SK-N-SH treated with all-trans-retinoic acid at 6 μM for 48 hours (cell line): Measurements from ENCODE around the gene AGPAT4.

Experiments
- ATAC-seq: fragments of 200-7000 bp; cut with Tn5 transposase; 3 replicates; pipeline ENCODE4 v1.9.1; 2020; ENCODE audit warnings: mild to moderate bottlenecking, moderate library complexity
- ARNTL ChIP-seq: fragments of 450-650 bp; formaldehyde crosslinking; IDR thresholded peaks from 2 replicates; pipeline ENCODE4 v1.5.0; 2020; ENCODE audit warnings: low read depth, mild to moderate bottlenecking, moderate library complexity, borderline replicate concordance
- CSDC2 ChIP-seq: fragments of 250-450 bp; sonication (Bioruptor Pico); IDR thresholded peaks from 2 replicates; pipeline ENCODE4 v1.5.0; 2020; ENCODE audit warnings: mild to moderate bottlenecking, moderate library complexity
- ESRRG ChIP-seq: fragments of 250-450 bp; sonication (Bioruptor Pico); IDR thresholded peaks from 2 replicates; pipeline ENCODE4 v1.6.1; 2021; ENCODE audit warnings: mild to moderate bottlenecking
- GLIS3 ChIP-seq: fragments of 250-450 bp; sonication (Bioruptor Pico); IDR thresholded peaks from 2 replicates; pipeline ENCODE4 v1.5.0; 2020; ENCODE audit warnings: mild to moderate bottlenecking, moderate library complexity
- ISL1 ChIP-seq: fragments of 250-450 bp; sonication (Bioruptor Pico); IDR thresholded peaks from 2 replicates; pipeline ENCODE4 v2.1.2; 2022; ENCODE audit warnings: mild to moderate bottlenecking, moderate library complexity
- OSR1 ChIP-seq: fragments of 250-450 bp; sonication (Bioruptor Pico); IDR thresholded peaks from 2 replicates; pipeline ENCODE4 v1.8.0; 2022; ENCODE audit warnings: moderate library complexity, mild to moderate bottlenecking, inconsistent platforms
- PPARA ChIP-seq: fragments of 250-450 bp; sonication (Bioruptor Pico); IDR thresholded peaks from 2 replicates; pipeline ENCODE4 v1.5.0; 2020; ENCODE audit warnings: mild to moderate bottlenecking, borderline replicate concordance
- RARB ChIP-seq: fragments of 250-450 bp; sonication (Bioruptor Pico); IDR thresholded peaks from 2 replicates; pipeline ENCODE4 v1.8.0; 2021; ENCODE audit warnings: mild to moderate bottlenecking, moderate library complexity
- SNAI2 ChIP-seq: fragments of 250-450 bp; sonication (Bioruptor Pico); IDR thresholded peaks from 2 replicates; pipeline ENCODE4 v1.5.0; 2020; ENCODE audit warnings: mild to moderate bottlenecking, moderate library complexity
- TCF4 ChIP-seq: fragments of 250-450 bp; sonication (Bioruptor Pico); IDR thresholded peaks from 2 replicates; pipeline ENCODE4 v1.8.0; 2021; ENCODE audit warnings: mild to moderate bottlenecking, moderate library complexity, borderline replicate concordance
- TOX ChIP-seq: fragments of 250-450 bp; sonication (Bioruptor Pico); IDR thresholded peaks from 2 replicates; pipeline ENCODE4 v1.8.0; 2021; ENCODE audit warnings: mild to moderate bottlenecking, moderate library complexity, borderline replicate concordance
- ZC3H10 ChIP-seq: fragments of 250-450 bp; sonication (Bioruptor Pico); IDR thresholded peaks from 2 replicates; pipeline ENCODE4 v1.5.1; 2021; ENCODE audit warnings: mild to moderate bottlenecking, moderate library complexity
- ZFP3 ChIP-seq: fragments of 250-450 bp; sonication (Bioruptor Pico); IDR thresholded peaks from 2 replicates; pipeline ENCODE4 v1.5.0; 2020; ENCODE audit warnings: mild to moderate bottlenecking, moderate library complexity
- ZFP30 ChIP-seq: fragments of 450-650 bp; formaldehyde crosslinking; IDR thresholded peaks from 2 replicates; pipeline ENCODE4 v1.5.0; 2022; ENCODE audit warnings: mild to moderate bottlenecking, moderate library complexity
- ZNF565 ChIP-seq: fragments of 450-650 bp; formaldehyde crosslinking; conservative IDR thresholded peaks from 2 replicates; pipeline ENCODE4 v1.5.0; 2020; ENCODE audit warnings: low read depth, mild to moderate bottlenecking, moderate library complexity
- ZNF70 ChIP-seq: fragments of 450-650 bp; formaldehyde crosslinking; IDR thresholded peaks from 2 replicates; pipeline ENCODE4 v1.5.0; 2020; ENCODE audit warnings: mild to moderate bottlenecking, moderate library complexity
- ZNF8 ChIP-seq: fragments of 450-650 bp; formaldehyde crosslinking; IDR thresholded peaks from 2 replicates; pipeline ENCODE4 v1.5.0; 2020; ENCODE audit warnings: mild to moderate bottlenecking, moderate library complexity
- TF ChIP-seq, protein P1 (sequence below): fragments of 250-450 bp; sonication (Bioruptor Pico); IDR thresholded peaks from 2 replicates; pipeline ENCODE4 v1.5.1; 2021; ENCODE audit warnings: mild to moderate bottlenecking, moderate library complexity
- TF ChIP-seq, protein P2 (sequence below): fragments of 250-450 bp; sonication (Bioruptor Pico); IDR thresholded peaks from 2 replicates; pipeline ENCODE4 v1.8.0; 2020; ENCODE audit warnings: mild to moderate bottlenecking, moderate library complexity, borderline replicate concordance
- TF ChIP-seq, protein P3 (sequence below): fragments of 250-450 bp; sonication (Bioruptor Pico); IDR thresholded peaks from 2 replicates; pipeline ENCODE4 v1.5.1; 2020; ENCODE audit warnings: low read depth, mild to moderate bottlenecking, moderate library complexity
- TF ChIP-seq, protein P4 (sequence below): fragments of 250-450 bp; sonication (Bioruptor Pico); IDR thresholded peaks from 2 replicates; pipeline ENCODE4 v1.8.0; 2021; ENCODE audit warnings: low read depth, mild to moderate bottlenecking, moderate library complexity, borderline replicate concordance
- TF ChIP-seq, protein P5 (sequence below): fragments of 250-450 bp; sonication (Bioruptor Pico); IDR thresholded peaks from 2 replicates; pipeline ENCODE4 v1.5.0; 2020; ENCODE audit warnings: mild to moderate bottlenecking, moderate library complexity

The AGPAT4 gene

DNA sequence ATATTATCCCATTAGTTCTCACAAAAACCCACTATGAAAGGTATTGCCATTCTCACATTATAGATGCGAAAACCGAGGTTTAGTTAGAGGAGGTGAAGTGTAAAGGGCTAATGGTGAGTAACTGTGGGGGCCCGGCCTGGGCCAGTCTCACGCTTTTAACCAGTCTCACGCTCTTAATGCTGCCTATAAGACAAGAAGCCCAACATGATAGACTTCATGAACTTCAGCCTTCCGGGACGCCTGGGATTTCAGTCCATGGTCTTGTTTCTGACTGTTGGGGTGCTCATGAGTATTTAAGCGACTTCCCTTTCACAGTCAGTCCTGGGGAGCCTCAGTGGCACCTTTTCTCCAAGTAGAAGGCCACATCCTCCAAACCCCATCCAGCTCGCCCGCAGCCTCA, 31.7 kb downstream of the AGPAT4 start:
- ATAC-seq = no peak
- TF ChIP-seq RARB (CRISPR knock-in tag) = no peak
- TF ChIP-seq OSR1 (CRISPR knock-in tag) = no peak
- no peak for TF ChIP-seq PPARA
- TF ChIP-seq, protein P1, sequence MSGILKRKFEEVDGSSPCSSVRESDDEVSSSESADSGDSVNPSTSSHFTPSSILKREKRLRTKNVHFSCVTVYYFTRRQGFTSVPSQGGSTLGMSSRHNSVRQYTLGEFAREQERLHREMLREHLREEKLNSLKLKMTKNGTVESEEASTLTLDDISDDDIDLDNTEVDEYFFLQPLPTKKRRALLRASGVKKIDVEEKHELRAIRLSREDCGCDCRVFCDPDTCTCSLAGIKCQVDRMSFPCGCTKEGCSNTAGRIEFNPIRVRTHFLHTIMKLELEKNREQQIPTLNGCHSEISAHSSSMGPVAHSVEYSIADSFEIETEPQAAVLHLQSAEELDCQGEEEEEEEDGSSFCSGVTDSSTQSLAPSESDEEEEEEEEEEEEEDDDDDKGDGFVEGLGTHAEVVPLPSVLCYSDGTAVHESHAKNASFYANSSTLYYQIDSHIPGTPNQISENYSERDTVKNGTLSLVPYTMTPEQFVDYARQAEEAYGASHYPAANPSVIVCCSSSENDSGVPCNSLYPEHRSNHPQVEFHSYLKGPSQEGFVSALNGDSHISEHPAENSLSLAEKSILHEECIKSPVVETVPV (CRISPR knock-in tag) = no peak
- TF ChIP-seq, protein P2, sequence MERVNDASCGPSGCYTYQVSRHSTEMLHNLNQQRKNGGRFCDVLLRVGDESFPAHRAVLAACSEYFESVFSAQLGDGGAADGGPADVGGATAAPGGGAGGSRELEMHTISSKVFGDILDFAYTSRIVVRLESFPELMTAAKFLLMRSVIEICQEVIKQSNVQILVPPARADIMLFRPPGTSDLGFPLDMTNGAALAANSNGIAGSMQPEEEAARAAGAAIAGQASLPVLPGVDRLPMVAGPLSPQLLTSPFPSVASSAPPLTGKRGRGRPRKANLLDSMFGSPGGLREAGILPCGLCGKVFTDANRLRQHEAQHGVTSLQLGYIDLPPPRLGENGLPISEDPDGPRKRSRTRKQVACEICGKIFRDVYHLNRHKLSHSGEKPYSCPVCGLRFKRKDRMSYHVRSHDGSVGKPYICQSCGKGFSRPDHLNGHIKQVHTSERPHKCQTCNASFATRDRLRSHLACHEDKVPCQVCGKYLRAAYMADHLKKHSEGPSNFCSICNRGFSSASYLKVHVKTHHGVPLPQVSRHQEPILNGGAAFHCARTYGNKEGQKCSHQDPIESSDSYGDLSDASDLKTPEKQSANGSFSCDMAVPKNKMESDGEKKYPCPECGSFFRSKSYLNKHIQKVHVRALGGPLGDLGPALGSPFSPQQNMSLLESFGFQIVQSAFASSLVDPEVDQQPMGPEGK (CRISPR knock-in tag) = no peak
- no peak for TF ChIP-seq ZNF70 (CRISPR knock-in tag)
- no peak for TF ChIP-seq ZNF565
- TF ChIP-seq TOX (CRISPR knock-in tag) = no peak
- TF ChIP-seq ZFP3 (CRISPR knock-in tag) = no peak
- TF ChIP-seq ZFP30 = no peak

DNA sequence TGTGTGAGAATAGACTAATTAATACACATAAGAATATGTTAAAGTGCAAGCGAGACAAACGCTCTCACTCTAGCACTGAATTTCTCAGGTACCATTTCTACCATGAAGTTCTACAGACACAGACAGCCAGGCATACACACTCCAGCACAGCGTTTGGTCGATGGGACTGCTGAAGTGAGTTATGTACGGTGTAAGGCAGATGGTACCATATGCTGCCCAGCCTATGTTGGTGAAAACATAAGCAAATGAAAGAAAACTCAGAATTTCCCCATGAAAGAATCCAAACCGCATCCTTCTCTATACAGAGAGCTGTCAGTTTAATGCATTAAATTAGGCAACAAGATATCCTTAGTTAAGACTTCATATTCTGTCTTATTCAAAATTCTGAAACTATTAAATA, 34.9 kb downstream of the AGPAT4 start:
- TF ChIP-seq ARNTL (no peak), ZNF70 (CRISPR knock-in tag) (no peak), OSR1 (CRISPR knock-in tag) (no peak), ISL1 (CRISPR knock-in tag) (no peak), PPARA (no peak), CSDC2 (CRISPR knock-in tag) (no peak), GLIS3 (CRISPR knock-in tag) (no peak), ZNF565 (no peak), ZFP3 (CRISPR knock-in tag) (no peak), ZFP30 (no peak)
- TF ChIP-seq, protein P1 (CRISPR knock-in tag) = no peak
- TF ChIP-seq, protein P3, sequence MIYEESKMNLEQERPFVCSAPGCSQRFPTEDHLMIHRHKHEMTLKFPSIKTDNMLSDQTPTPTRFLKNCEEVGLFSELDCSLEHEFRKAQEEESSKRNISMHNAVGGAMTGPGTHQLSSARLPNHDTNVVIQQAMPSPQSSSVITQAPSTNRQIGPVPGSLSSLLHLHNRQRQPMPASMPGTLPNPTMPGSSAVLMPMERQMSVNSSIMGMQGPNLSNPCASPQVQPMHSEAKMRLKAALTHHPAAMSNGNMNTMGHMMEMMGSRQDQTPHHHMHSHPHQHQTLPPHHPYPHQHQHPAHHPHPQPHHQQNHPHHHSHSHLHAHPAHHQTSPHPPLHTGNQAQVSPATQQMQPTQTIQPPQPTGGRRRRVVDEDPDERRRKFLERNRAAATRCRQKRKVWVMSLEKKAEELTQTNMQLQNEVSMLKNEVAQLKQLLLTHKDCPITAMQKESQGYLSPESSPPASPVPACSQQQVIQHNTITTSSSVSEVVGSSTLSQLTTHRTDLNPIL (CRISPR knock-in tag) = no peak
- TF ChIP-seq, protein P4, sequence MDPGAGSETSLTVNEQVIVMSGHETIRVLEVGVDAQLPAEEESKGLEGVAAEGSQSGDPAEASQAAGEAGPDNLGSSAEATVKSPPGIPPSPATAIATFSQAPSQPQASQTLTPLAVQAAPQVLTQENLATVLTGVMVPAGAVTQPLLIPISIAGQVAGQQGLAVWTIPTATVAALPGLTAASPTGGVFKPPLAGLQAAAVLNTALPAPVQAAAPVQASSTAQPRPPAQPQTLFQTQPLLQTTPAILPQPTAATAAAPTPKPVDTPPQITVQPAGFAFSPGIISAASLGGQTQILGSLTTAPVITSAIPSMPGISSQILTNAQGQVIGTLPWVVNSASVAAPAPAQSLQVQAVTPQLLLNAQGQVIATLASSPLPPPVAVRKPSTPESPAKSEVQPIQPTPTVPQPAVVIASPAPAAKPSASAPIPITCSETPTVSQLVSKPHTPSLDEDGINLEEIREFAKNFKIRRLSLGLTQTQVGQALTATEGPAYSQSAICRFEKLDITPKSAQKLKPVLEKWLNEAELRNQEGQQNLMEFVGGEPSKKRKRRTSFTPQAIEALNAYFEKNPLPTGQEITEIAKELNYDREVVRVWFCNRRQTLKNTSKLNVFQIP = no peak
- TF ChIP-seq, protein P5, sequence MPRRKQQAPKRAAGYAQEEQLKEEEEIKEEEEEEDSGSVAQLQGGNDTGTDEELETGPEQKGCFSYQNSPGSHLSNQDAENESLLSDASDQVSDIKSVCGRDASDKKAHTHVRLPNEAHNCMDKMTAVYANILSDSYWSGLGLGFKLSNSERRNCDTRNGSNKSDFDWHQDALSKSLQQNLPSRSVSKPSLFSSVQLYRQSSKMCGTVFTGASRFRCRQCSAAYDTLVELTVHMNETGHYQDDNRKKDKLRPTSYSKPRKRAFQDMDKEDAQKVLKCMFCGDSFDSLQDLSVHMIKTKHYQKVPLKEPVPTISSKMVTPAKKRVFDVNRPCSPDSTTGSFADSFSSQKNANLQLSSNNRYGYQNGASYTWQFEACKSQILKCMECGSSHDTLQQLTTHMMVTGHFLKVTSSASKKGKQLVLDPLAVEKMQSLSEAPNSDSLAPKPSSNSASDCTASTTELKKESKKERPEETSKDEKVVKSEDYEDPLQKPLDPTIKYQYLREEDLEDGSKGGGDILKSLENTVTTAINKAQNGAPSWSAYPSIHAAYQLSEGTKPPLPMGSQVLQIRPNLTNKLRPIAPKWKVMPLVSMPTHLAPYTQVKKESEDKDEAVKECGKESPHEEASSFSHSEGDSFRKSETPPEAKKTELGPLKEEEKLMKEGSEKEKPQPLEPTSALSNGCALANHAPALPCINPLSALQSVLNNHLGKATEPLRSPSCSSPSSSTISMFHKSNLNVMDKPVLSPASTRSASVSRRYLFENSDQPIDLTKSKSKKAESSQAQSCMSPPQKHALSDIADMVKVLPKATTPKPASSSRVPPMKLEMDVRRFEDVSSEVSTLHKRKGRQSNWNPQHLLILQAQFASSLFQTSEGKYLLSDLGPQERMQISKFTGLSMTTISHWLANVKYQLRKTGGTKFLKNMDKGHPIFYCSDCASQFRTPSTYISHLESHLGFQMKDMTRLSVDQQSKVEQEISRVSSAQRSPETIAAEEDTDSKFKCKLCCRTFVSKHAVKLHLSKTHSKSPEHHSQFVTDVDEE = no peak
- ATAC-seq = no peak

DNA sequence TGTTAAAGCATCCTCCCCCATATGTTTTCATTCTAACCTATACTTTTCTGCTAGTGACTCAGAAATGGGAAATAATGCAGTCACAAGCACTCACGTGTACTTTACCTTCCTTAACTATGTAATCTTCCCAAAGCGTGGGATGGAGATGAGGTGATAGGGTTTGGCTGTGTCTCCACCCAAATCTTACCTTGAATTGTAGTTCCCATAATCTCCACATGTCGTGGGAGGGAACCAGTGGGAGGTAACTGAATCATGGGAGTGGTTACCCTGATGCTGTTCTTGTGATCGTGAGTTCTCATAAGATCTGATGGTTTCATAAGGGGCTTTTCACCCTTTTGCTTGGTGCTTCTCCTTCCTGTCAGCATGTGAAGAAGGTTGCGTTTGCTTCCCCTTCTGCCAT, 35.4 kb downstream of the AGPAT4 start:
- no peak for ATAC-seq
- TF ChIP-seq ZNF70 (CRISPR knock-in tag) (no peak), ZFP3 (CRISPR knock-in tag) (no peak), ZNF8 (CRISPR knock-in tag) (no peak), ZNF565 (no peak), ZC3H10 (no peak), TOX (CRISPR knock-in tag) (no peak), SNAI2 (CRISPR knock-in tag) (no peak), ESRRG (CRISPR knock-in tag) (no peak), TCF4 (CRISPR knock-in tag) (no peak), GLIS3 (CRISPR knock-in tag) (no peak), ISL1 (CRISPR knock-in tag) (no peak), CSDC2 (CRISPR knock-in tag) (no peak)
- TF ChIP-seq, protein P4 = no peak
- TF ChIP-seq, protein P2 (CRISPR knock-in tag) = no peak
